Mesothelial cell of epicardium (in vitro differentiated cells): ENCODE measurements around the gene FBXO36. TPM values are rescaled to one million over a fixed set of nuclear protein-coding genes. Genes with fewer than 3 reads are reported as not detected.

Source experiments
- DNase-seq, 2 experiments: peaks; one replicate each; pipeline ENCODE4 v3.0.0; 2021; ENCODE audit warnings: low spot score in 2 of 2; ENCODE audit not compliant: unreplicated experiment in 2 of 2
- H3K27ac Mint-ChIP-seq: 2 replicates; pipeline ENCODE4 v1.8.0; 2021; ENCODE audit warnings: mixed read lengths
- H3K27me3 Mint-ChIP-seq: 2 replicates; pipeline ENCODE4 v1.8.0; 2021; ENCODE audit warnings: low read depth, mixed read lengths
- H3K36me3 Mint-ChIP-seq: 2 replicates; pipeline ENCODE4 v1.8.0; 2021; ENCODE audit warnings: mixed read lengths
- H3K4me1 Mint-ChIP-seq: 2 replicates; pipeline ENCODE4 v1.8.0; 2021; ENCODE audit warnings: mixed read lengths
- H3K4me3 Mint-ChIP-seq: 2 replicates; pipeline ENCODE4 v1.8.0; 2021; ENCODE audit warnings: mild to moderate bottlenecking, moderate library complexity, mixed read lengths
- H3K9me3 Mint-ChIP-seq: 2 replicates; pipeline ENCODE4 v1.8.0; 2021; ENCODE audit warnings: mixed read lengths
- total RNA-seq: library from RNA; stranded (reverse); gene quantifications from 3 replicates; pipeline ENCODE4 v1.2.1, GENCODE V29; 2021
- TF ChIP-seq, protein P1 (sequence below): fragments of 200-600 bp; sonication (generic); IDR thresholded peaks from one replicate; pipeline ENCODE4 v1.5.0; 2021; ENCODE audit warnings: antibody characterized with exemption; ENCODE audit not compliant: unreplicated experiment

The FBXO36 gene
- total RNA-seq, 1 donor from 2014 or later, result 5.5 TPM

DNA sequence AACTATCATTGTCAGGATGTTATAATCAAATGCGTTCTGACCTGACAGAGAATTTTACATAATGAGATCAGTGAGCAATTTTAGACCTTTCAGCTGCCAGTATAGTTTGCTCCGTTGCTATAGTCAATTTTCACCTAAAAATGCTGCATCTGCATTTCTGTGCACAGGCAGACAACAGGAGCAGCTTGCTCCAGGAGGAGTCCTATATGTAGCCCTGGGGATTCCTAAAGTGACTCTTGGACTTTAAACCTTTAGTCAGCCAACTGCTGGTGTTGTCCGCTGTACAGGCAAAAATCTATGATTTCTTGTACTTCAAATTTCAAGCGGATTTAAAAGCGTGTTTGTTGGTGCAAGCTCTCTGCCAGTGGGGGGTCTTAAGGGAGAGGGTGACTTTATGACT, 120.7 kb downstream of the FBXO36 start:
- H3K9me3 Mint-ChIP-seq, result peaks cover 3% of the 10 kb centered on the region
- DNase-seq, result no peak
- H3K27me3 Mint-ChIP-seq, result no peaks in the 10 kb centered on the region
- TF ChIP-seq, protein P1, sequence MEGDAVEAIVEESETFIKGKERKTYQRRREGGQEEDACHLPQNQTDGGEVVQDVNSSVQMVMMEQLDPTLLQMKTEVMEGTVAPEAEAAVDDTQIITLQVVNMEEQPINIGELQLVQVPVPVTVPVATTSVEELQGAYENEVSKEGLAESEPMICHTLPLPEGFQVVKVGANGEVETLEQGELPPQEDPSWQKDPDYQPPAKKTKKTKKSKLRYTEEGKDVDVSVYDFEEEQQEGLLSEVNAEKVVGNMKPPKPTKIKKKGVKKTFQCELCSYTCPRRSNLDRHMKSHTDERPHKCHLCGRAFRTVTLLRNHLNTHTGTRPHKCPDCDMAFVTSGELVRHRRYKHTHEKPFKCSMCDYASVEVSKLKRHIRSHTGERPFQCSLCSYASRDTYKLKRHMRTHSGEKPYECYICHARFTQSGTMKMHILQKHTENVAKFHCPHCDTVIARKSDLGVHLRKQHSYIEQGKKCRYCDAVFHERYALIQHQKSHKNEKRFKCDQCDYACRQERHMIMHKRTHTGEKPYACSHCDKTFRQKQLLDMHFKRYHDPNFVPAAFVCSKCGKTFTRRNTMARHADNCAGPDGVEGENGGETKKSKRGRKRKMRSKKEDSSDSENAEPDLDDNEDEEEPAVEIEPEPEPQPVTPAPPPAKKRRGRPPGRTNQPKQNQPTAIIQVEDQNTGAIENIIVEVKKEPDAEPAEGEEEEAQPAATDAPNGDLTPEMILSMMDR, result no peak
- H3K27ac Mint-ChIP-seq, result no peak overlapping the region
- H3K36me3 Mint-ChIP-seq, result peaks cover 19% of the 10 kb centered on the region
- H3K4me1 Mint-ChIP-seq, result no peaks in the 10 kb centered on the region
- no peak overlapping the region for H3K4me3 Mint-ChIP-seq

DNA sequence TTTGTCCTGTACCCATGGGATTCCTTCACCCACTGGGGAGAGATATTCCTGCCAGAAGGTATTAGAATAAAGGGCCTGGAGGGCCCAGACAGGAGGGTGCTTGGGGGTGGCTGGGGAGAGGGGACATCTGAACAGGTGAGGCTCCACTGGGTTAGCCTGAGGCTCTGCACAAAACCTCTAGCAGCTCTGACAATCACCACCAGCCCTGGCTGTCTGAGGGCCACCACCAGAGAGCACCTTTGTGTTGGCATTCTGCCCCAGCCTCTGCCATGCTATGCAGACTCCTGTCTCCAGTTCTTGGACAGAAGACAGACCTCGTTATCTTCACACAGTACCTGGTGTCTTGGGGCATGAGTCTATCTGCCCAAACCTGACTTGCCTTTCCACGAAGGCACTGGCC, 121.2 kb downstream of the FBXO36 start:
- TF ChIP-seq, protein P1, result no peak
- no peaks in the 10 kb centered on the region for H3K4me1 Mint-ChIP-seq
- no peaks in the 10 kb centered on the region for H3K27me3 Mint-ChIP-seq
- peaks cover 19% of the 10 kb centered on the region for H3K36me3 Mint-ChIP-seq
- H3K4me3 Mint-ChIP-seq, result no peak overlapping the region
- no peak overlapping the region for H3K27ac Mint-ChIP-seq
- no peak for DNase-seq
- H3K9me3 Mint-ChIP-seq, result peaks cover 3% of the 10 kb centered on the region

- Mint-ChIP-seq H3K4me3 (no peak overlapping the region), H3K27ac (no peak overlapping the region), H3K27me3 (no peaks in the 10 kb centered on the region), H3K9me3 (peaks cover 3% of the 10 kb centered on the region), H3K36me3 (peaks cover 19% of the 10 kb centered on the region), H3K4me1 (no peaks in the 10 kb centered on the region)
- no peak for DNase-seq
- TF ChIP-seq, protein P1, result no peak
Measured at GRCh38 chr2:230046491-230046890, 124.2 kb downstream of the FBXO36 start.

GRCh38 chr2:230048010-230048671, 125.8 kb downstream of the FBXO36 start:
- Mint-ChIP-seq H3K4me1 (no peaks in the 10 kb centered on the region), H3K36me3 (peaks cover 17% of the 10 kb centered on the region), H3K4me3 (no peak overlapping the region), H3K27ac (no peak overlapping the region), H3K9me3 (no peaks in the 10 kb centered on the region), H3K27me3 (no peaks in the 10 kb centered on the region)
- DNase-seq, result no peak
- TF ChIP-seq, protein P1, result no peak

DNA sequence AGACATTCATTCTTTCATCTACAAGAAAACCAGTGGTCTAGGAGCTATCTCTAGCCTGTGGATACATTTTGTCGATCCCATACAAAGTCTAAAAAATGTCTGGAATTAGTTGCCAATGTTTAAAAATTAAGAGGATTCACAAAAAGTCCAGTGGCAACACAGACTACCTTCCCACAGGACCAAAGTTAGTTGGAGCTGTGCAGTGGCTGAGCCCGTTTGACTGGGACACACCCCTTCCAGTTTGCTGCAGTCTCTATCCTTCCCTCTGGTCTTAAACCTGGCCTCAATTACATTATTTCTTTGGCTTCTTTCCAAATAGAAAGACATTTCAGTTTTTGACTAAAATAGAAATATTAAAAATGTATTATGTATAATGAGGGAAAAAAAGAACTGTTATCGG, 127.8 kb downstream of the FBXO36 start:
- no peaks in the 10 kb centered on the region for H3K9me3 Mint-ChIP-seq
- no peak for DNase-seq
- H3K4me3 Mint-ChIP-seq, result no peak overlapping the region
- no peaks in the 10 kb centered on the region for H3K27me3 Mint-ChIP-seq
- peaks cover 12% of the 10 kb centered on the region for H3K36me3 Mint-ChIP-seq
- TF ChIP-seq, protein P1, result no peak
- H3K27ac Mint-ChIP-seq, result no peak overlapping the region
- no peaks in the 10 kb centered on the region for H3K4me1 Mint-ChIP-seq
